Dedifferentiated amniotic fluid mesenchymal stem cell (primary cell): ENCODE results near the gene ZNRF2.

Experiments
- DNase-seq: peaks from one replicate; pipeline ENCODE4 v3.0.0-alpha.2; 2016; ENCODE audit errors: extremely low spot score

The ZNRF2 gene

DNA sequence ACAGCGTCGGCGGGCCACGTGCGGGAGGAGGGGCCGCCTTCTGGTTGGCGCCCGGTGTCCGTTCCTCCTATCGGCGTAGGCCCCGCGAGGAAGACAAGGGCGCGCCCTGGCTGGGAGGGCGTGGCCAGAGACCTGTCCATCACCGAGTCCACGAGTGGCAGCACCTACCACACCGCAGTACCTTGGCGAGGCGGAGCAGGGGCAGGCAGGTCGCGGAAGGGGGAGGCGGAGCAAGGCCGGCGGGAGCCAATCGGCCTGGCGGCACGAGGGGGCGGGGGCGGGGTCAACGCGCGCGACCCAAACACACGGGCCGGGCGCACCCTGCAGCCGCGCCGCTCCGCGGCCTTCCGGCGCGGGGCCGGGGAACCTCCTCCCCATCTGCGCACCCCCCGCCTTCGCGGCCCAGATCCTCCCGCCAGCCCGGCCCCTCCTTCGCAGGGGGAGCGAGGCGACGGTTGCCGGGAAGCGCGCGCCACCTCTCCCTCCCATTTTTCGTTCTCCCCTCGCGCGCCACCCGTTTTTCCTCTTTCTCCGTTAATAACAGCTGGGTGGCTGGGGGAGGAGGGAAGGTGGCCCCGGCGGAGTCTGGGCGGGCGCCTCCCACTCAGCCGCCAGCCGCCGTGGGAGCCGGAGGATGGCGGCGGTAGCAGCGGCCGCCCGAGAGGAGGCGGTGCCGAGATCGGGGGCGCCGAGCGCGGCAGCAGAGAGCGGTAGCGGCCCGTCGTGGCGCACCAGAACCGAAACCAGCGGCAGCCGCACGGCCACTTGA, at the start of gene ZNRF2:
Gene ZNRF2, plus strand, starts transcription at position 300 of the 769 bp plus-strand sequence. CDS start 761 bp downstream, outside the sequence.
- DNase-seq: peak; percentile 78

- DNase-seq: no peak
Observed at GRCh38 chr7:30237271-30237695, 47.1 kb upstream of the ZNRF2 start.

DNA sequence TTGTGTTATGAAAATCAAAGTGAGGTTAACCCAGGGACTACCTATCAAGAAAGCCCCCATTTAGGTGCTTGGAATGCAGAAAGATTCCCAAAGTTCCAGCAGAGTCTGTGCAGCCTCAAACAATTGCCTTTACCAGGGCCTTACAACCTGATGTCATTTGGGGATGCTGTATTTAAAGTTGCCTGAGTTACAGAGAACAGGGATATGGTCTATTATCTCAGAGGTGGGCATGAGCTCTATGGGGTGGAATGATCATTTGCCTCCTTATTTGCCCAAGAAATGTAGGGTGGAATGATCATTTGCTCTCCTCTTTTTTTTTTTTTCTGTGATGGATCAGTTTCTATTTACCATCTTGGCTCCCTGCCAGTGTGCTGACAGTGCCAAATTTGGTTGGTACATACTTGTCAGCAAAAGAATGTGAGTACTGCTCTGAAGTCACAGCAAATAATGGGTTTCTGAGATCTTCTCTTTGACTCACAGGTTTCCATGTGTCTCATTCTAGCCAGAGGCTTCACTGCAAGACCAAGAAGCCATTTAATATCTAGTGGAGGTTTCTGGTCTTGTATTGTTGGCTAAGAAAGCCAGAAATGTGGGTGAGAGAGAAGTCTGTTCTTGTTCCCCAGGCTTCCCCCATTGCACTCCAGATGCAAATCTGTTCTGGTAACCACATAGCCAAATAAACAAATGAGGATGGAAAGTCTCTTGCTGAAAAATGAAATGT, 45.5 kb upstream of the ZNRF2 start:
- DNase-seq: no peak

GRCh38 chr7:30240106-30240800, 44.1 kb upstream of the ZNRF2 start:
- DNase-seq: no peak

GRCh38 chr7:30241767-30242166, 42.6 kb upstream of the ZNRF2 start:
- no peak for DNase-seq

DNA sequence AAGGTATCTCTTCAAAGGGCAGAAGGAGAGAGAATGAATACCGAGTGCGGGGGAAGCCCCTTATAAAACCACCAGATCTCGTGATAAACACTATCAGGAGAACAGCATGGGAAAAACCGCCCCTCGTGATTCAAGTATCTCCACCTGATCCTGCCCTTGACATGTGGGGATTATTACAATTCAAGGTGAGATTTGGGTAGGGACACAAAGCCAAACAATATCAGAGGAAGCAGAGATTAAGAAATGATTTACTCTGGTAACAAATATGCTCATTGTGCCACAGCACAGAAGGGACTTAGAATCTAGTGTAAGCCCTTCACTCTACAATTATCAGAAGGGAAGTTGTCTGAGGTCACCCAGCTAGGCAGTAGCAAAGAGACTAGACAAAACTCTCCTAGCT, 40.1 kb upstream of the ZNRF2 start:
- no peak for DNase-seq

DNA sequence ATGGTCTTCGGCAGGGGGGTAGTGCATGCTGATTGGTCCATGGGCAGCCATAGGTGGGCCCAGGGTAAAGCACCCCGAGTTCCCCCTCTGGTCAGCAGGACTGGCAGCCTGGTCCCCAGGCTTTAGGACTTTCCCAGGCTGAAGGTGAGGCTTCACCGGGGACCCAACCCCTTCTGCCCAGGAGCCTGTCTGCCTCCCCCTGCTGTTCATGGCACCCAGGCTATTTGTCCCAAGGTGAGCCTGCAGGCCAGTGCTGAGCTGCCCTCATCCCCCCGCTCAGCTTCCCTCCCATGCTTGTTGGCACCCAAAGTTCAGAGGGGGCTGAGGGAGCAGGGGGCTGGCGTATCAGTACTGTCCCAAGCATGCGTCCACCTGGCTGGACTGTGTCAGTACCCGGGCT, 38.5 kb upstream of the ZNRF2 start:
- no peak for DNase-seq

DNA sequence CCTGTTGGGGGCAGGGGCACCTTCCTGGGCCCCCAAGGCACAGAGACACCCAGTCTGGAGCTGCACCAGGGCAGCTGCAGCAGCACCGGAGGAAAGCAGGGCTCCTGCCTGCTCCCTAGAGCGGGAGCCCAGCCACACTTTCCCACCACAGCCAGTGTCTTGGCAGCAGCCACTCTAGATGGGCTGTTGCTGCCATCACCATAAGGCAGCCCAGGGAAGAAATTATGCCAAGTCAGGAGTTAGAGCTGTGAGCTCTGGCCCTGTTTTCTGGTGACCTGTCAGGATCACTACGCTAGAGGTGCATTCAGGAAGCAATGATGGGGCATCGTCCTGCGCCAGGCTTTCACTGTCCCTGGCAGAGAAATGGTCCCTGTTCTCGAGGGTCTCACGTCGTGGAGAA, 38.0 kb upstream of the ZNRF2 start:
- no peak for DNase-seq

GRCh38 chr7:30247541-30248401, 36.6 kb upstream of the ZNRF2 start:
- no peak for DNase-seq

DNA sequence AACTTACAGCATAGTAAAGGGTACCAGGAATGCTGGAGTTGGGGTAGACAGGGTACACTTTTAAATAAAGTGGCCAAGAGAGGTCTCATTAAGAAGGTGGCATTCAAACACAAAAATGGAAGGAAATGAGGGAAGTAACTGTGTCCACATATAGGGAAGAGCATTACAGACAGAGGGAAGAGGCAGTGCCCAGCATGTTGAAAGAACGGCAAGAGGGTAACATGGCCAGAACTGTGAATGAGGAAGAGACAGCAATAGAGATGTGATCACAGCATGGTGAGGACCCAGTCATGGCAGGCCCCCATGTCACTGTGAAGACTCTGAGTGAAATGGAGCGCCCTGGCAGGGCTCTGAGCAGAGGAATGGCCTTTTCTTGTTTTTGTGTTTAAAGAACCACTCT, 35.1 kb upstream of the ZNRF2 start:
- DNase-seq: no peak

- no peak for DNase-seq
Observed at GRCh38 chr7:30249986-30250774, 34.2 kb upstream of the ZNRF2 start.

GRCh38 chr7:30251708-30252329, 32.6 kb upstream of the ZNRF2 start:
- no peak for DNase-seq

GRCh38 chr7:30252885-30253795, 31.3 kb upstream of the ZNRF2 start:
- DNase-seq: no peak

GRCh38 chr7:30253796-30254165, 30.6 kb upstream of the ZNRF2 start:
- DNase-seq: no peak

GRCh38 chr7:30254248-30254647, 30.1 kb upstream of the ZNRF2 start:
- no peak for DNase-seq

DNA sequence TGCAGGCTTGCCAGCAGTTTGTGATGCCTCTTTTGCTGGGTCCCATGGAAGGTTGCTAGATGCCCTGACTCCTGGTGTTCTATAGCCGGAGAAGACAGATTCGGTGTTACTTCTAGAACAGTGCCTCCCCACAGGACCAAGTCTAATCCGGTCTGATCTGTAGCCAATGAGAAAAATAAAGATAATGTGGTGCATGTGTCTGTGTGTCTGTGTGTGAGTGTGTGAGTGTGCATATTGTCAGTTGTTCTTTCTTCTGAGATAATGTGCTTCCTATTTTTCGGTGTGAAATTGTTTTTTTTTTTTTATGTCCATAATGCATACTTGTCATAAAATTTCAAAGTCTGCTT, 29.7 kb upstream of the ZNRF2 start:
- DNase-seq: no peak

DNA sequence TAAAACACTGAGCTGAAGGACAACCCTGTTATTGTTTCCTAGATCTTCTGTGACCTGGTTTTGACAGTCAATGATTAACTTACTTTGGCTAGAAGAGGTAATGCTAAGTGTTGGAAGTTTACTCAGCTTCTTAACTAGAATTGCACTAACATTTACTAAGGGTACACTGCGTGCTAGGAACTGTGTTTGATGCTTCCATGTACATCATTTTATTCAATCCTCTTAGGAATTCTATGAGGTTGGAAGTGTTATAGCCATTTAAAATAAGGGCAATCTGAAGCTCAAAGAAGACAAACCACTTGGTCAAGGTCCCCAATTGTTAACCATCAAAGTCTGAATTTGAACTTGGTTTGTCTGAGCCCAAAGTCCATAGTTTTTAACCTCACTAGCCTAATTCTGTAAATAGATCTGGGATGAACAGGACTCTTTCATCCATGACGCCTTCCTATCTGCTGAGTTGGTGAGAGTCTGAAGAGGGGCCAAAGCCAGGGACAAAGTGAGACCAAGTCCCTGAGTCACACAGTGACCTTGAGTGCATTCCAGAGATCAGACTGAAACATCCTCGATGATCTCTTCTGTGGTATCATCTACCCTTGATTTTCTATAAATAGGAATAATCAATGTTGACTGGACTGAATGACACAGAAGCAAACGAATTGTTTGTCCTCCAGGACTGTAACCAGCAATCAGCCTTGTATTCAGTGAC, 29.2 kb upstream of the ZNRF2 start:
- no peak for DNase-seq

DNA sequence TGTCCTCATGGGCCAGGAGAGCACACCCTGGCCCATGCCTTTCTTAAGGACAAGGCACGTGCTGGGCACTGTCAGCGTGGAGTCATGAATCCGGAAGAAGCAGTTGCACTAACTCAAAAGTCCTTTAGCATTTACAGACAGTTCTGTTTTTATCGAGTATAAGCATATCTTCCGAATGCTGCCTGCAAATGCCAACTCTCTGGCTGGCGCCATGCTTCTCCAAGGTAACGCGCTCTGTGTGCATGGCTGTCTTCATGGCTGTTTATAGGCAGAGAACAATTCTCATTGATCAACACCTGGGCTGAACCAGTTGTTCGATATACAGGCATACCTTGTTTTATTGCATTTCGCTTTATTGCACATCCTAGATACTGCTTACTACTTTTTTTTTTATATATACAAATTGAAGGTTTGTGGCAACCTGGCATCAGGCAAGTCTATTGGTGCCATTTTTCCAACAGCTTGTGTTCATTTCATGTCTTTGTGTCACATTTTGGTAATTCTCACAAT, 28.0 kb upstream of the ZNRF2 start:
- DNase-seq: no peak
